Daoy (cell line): Measurements from ENCODE around the gene RORC. TPM values are rescaled to one million over a fixed set of nuclear protein-coding genes. Genes with fewer than 3 reads are reported as not detected.

Experiments used
- DNase-seq: peaks from one replicate; pipeline ENCODE4 v3.0.0-alpha.2; 2015; ENCODE audit warnings: low read depth
- total RNA-seq: library from RNA; depleted of rRNA; stranded (reverse); fragments of >200 nt; shearing (Covaris generic); gene quantifications from 2 replicates; pipeline ENCODE4 v1.2.3, GENCODE V29; 2014

RORC gene
- total RNA-seq, 1 experiment from 2014 or later, result not detected

GRCh38 chr1:151847867-151848596 lies 16.4 kb upstream of the RORC start:
- no peak for DNase-seq

GRCh38 chr1:151846686-151847237 lies 15.2 kb upstream of the RORC start:
- no peak for DNase-seq

GRCh38 chr1:151846062-151846568 lies 14.5 kb upstream of the RORC start:
- DNase-seq, result peak; percentile 70

- no peak for DNase-seq
Observed at GRCh38 chr1:151843398-151843797, 11.8 kb upstream of the RORC start.

GRCh38 chr1:151841141-151841540 lies 9.5 kb upstream of the RORC start:
- peak; percentile 76 for DNase-seq

GRCh38 chr1:151840421-151840820 lies 8.8 kb upstream of the RORC start:
- DNase-seq, result no peak

GRCh38 chr1:151839457-151840403 lies 8.1 kb upstream of the RORC start, which contains the start of gene C2CD4D:
C2CD4D (minus strand) TSS chr1:151839820; CDS start chr1:151838989, 831 bp downstream.
- DNase-seq, result no peak

- no peak for DNase-seq
Observed at GRCh38 chr1:151839082-151839412, 7.4 kb upstream of the RORC start.

GRCh38 chr1:151838222-151839081 lies 6.8 kb upstream of the RORC start:
- peak; percentile 39 for DNase-seq

GRCh38 chr1:151837884-151838221 lies 6.3 kb upstream of the RORC start:
- DNase-seq, result no peak

- DNase-seq, result peak; percentile 31
Observed at GRCh38 chr1:151837197-151837596, 5.6 kb upstream of the RORC start.

- DNase-seq, result no peak
Observed at GRCh38 chr1:151835596-151835995, 4.0 kb upstream of the RORC start.

- no peak for DNase-seq
Observed at GRCh38 chr1:151834239-151834638, 2.6 kb upstream of the RORC start.

- no peak for DNase-seq
Observed at GRCh38 chr1:151833172-151833900, 1.7 kb upstream of the RORC start.

GRCh38 chr1:151832318-151832980 lies 847 bp upstream of the RORC start:
- DNase-seq, result peak; percentile 21

- no peak for DNase-seq
Observed at GRCh38 chr1:151831256-151831591, 378 bp downstream of the RORC start.

- no peak for DNase-seq
Observed at GRCh38 chr1:151830055-151830454, 1.5 kb downstream of the RORC start.

- no peak for DNase-seq
Observed at GRCh38 chr1:151829352-151830046, 2.1 kb downstream of the RORC start.

- DNase-seq, result peak; percentile 74
Observed at GRCh38 chr1:151828921-151829320, 2.7 kb downstream of the RORC start.

GRCh38 chr1:151827853-151828252 lies 3.7 kb downstream of the RORC start:
- DNase-seq, result no peak
